Lower leg skin (tissue), 3 donors: Measurements from ENCODE around the gene KIF7.

Source experiments
- POLR2A ChIP-seq, 2 donors: fragments of 450-650 bp; IDR thresholded peaks; one replicate each; pipeline ENCODE4 v1.6.1; 2016 to 2017; ENCODE audit warnings: antibody characterized with exemption in 2 of 2, mild to moderate bottlenecking in 1 of 2, moderate library complexity in 1 of 2
- TF ChIP-seq, protein P1 (sequence below), 3 donors: fragments of 450-650 bp; IDR thresholded peaks; one replicate each; pipeline ENCODE4 v1.5.1; 2016; ENCODE audit warnings: antibody characterized with exemption in 3 of 3, mild to moderate bottlenecking in 3 of 3, moderate library complexity in 2 of 3

DNA sequence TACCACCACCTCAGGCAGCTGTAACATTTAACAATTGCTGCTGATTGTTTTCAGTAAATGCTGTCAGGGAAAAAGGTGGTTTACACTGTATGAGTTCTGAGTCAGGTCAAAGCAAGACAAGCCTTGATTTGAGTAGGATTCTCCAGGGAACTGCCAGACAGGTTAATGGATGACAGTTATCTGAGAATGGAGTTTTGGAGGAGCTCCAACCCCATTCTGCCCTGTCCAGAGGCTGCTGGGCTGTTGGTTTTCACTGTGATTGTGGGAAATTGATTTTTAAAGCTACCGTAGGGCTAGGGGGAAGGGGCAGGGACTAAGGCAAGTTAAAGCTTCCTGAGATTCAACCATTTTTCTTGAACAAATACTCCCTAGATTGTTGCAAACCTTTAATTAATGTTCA lies 40.1 kb downstream of the KIF7 start:
- TF ChIP-seq, protein P1, sequence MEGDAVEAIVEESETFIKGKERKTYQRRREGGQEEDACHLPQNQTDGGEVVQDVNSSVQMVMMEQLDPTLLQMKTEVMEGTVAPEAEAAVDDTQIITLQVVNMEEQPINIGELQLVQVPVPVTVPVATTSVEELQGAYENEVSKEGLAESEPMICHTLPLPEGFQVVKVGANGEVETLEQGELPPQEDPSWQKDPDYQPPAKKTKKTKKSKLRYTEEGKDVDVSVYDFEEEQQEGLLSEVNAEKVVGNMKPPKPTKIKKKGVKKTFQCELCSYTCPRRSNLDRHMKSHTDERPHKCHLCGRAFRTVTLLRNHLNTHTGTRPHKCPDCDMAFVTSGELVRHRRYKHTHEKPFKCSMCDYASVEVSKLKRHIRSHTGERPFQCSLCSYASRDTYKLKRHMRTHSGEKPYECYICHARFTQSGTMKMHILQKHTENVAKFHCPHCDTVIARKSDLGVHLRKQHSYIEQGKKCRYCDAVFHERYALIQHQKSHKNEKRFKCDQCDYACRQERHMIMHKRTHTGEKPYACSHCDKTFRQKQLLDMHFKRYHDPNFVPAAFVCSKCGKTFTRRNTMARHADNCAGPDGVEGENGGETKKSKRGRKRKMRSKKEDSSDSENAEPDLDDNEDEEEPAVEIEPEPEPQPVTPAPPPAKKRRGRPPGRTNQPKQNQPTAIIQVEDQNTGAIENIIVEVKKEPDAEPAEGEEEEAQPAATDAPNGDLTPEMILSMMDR (IDR thresholded peaks at IDR 0.05) = no peak
- TF ChIP-seq POLR2A (IDR thresholded peaks at IDR 0.05) = no peak
